Activated CD4-positive, alpha-beta T cell treated with anti-CD3 and anti-CD28 coated beads, Interleukin-2, amount 50 U/mL, for 24 hours (primary cell): ENCODE measurements around the gene PPP4R4.
A peak's percentile ranks its signal among the peaks of the same experiment; 100 is the strongest.
"Not testable (repeated sequence)": the region's sequence is repeated elsewhere in the genome, so short reads cannot be mapped to it uniquely, and the experiment has no call there.

Source experiments
- DNase-seq, 2 donors: peaks; one replicate each; pipeline ENCODE4 v3.0.0-alpha.2; 2020; ENCODE audit warnings: low read depth in 1 of 2, low spot score in 1 of 2

The PPP4R4 gene

GRCh38 chr14:94143239-94143638 lies 30.9 kb upstream of the PPP4R4 start:
- DNase-seq = no peak

- no peak for DNase-seq
These were observed 30.4 kb upstream of the PPP4R4 start for GRCh38 chr14:94143711-94144110.

- DNase-seq = no peak
These were observed 29.4 kb upstream of the PPP4R4 start for GRCh38 chr14:94144765-94145164.

DNA sequence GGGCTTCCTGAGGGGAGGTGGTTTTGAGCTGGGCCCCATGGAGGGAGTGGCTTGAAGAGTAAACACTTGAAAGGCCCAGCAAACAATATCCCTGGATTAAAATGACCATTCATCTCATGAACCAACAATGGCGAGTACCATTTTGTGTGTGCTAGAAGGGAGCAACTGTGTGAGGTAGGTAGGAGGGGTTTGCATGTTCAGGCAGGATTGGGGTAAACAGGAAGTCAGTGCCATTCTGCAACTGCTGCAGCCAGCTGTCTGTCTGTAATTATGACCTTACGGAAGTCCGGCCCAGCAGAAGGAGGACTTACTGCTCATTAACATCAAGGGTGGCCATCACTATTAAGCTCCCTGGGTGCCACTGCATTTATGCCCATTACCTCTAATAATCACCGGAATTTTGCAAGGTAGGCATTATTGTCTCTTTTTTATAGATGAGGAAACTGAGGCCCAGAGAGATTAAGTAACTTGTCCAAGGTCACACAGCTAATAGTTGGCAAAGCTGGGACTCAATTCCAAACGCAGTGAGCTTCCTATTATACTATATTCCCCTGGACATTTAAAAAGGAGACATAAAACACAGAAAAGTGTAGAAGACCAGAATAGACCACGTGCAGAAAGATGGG lies 28.1 kb upstream of the PPP4R4 start:
- no peak for DNase-seq

DNA sequence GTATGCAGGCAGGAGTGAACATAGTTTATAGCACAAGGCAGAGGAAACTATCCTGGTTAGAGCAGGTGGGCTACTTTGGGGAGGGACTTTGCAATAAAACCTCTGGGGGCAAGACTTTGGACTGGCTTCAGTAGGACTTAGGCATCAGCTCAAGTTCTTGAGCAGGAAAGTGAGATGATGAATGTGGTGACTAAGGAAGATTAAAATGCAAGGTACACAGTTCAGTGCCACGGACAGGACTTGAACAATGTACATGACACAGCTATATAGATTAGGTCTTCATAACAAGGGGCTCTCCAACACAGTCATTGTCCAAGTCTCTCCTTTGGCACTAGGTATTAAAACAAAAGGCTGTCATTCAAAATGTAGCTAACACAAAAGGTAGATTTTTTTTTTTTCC lies 21.4 kb upstream of the PPP4R4 start:
- no peak for DNase-seq

DNA sequence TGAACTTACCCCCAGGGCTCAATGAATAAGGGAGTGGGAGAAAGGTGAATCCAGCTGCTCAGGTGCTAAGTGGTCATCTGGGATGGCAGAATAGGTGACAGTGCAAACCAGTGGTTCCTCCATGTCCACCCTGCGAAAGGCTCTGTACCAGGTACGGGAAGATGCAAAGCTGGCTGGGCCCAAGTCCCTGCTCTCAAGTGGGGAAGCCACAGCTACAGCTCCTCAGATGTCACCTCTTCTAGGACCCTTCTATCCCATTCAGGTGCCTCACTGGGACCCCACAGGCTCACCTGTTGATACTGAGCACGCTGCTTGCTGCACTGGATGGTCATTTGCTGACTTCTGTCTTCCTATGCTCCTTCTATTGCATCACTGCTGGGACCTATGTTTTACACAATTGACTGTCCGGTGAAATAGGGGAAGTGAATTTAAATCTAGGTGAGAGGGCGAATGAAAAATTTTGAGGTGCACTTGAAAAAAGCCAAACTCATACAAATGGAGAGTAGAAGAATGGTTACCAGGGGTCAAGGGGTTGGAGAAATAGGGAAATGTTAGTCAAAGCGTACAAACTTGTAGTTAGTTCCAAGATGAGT lies 20.3 kb upstream of the PPP4R4 start:
- DNase-seq = no peak

- not testable (repeated sequence) for DNase-seq
These were observed 18.0 kb upstream of the PPP4R4 start for GRCh38 chr14:94156143-94156542.

DNA sequence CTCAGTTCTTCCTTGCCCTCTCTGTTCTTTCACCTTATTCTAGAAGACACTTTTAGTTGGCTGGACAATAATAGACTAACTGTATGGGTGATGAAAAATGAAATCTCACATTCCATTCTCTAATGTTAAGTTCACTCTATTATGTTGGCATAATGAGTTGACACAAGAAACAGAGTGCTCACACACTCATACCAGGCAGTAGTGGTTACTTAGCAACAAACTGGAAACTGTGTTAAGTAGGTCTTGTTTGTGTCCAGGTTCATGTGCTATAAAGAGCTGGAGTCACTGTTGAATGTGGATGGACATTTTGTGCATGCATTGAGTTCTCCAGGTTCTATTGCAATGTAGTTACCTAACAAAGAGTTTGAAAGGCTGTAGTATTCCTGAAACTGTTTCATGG lies 16.9 kb upstream of the PPP4R4 start:
- no peak for DNase-seq

DNA sequence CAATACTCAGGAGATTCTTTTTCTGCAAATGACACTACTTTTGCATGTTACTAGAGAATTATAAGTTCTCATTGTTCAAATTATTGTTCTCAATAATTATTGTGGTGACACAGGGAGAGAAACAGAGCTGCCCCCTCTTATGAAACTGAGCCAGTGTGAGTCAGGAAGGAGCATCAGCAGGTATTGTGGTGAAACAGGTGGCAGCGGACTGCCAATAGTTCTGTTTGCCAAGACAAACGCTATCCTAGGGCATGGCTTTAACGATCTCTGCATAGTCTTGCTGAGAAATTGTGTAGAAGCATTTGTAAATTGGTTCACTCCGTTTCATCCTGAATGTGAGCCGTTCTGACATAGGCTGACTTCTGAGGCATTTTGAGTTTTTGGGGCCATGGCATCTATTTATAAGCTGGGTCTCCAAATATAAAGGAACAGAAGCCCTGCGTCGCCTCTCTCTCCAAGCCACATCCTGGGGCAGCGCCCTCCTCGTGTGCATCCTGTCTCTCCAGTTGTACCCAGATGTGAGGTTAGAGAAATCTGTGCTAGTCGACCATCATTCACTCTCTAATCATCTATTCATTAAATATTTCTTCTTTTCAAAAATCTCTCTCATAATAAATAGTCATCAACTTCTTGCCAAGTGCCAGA lies 15.8 kb upstream of the PPP4R4 start:
- DNase-seq = no peak

GRCh38 chr14:94161058-94161457 lies 13.1 kb upstream of the PPP4R4 start:
- no peak for DNase-seq

DNA sequence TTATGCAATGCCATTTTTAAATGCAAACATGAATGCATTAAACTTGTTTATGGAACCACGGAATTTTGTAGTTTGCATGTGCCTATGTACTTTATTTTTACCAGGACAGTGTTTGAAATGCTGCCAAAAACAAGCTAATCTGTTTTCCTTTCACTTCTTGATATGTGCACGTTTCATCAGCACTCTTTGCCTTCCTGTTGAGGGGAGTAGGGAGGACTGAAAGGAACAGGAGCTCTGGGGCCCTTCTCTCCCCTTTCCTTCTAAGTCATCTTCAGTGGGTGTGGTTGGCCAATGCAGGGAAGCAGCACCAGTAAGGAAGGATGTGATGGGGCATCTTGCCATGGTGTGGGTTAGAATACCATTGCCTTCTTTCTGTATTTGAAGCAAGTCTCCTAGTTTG lies 12.1 kb upstream of the PPP4R4 start:
- no peak for DNase-seq

DNA sequence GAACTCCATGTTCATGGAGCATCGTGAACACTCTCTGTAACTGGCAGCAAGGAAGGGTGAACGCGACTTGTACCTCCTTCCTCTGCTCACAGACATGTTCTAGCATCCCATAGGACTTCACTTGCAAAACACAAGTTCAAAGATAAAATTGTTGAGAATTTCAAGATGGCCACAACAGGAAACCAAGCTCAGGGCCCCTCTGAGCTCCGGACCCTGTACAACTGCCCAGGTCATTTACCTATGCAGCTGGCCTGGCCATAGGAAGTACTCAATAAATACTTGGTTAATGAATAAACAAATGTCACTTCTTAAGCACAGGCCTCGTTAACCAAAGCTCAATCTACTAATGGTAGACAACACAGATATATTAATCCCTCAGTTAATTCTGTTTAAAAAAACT lies 11.7 kb upstream of the PPP4R4 start:
- no peak for DNase-seq

DNA sequence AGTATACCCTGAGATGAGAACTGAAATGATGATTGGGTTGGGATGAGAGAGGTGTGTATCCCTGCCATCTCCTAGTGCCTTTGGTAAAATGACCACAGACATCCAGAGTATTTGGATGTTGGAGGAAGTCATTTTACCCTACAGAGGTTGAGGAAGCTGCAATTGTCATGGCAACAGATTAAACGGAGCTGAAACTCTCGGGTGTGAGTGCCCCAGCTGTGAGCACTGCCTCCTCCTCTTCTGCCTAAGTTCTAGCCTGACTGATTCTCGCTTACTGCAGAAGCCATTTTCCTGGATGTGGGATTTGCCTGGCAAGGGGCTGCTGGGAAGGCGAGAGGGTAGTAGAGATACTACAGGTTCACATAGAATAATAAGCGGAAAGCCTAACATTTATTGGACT lies 10.3 kb upstream of the PPP4R4 start:
- DNase-seq = no peak

DNA sequence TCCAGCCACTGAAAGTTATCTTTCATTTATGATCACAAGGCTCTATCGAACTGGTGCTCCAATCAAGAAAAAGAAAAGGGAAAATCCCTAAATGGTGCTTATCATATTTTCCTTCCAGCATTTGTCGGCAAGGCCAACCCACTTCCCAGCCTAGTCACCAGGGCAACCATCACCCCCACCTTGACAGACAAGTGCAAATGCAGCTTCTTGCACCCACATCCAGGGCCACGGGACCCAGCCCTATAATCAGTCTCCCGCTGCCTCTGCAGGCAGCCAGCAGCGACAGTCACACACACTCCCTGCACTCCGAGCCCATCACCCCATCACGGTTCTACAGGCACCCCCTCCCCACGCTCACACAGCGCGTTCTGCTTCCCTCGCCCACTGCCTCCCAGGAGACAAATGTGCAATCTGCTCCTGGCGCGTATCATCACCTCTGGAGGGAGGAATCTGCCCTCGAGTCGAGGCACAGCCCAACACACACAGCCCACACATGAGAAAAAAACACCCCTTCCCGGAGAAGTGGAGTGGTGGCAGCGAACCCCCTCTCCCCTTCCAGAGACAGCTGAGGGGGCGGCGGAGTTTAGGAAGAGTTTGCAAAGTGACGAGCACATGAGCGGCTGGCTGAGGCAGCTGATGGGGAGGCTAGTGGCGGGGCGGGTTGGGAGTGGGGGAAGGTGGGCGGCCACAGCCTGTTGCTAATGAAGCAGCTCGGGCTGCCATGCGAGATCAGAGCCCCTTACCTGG lies 9.3 kb upstream of the PPP4R4 start:
- DNase-seq = peak in 1 of 2 donors; percentile 31

DNA sequence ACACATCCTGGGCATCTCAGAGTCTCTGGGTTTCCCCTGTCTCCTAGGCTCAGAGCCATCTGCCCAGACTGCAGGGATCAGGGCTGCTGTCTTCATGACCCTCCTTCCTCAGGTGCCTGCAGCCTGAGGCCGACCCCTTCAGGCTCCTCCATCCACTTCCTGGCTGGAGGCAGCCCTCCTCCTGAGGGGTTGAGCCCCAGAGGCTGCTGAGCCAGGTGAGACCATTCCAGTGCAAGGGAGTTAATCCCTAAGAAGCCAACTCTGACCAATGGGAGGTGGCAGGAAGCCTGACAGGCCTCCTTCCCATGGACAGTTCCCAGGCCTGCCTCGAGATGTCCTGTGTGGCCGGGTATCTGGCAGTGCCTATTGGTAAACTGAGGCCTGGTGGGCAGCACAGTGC lies 8.4 kb upstream of the PPP4R4 start:
- DNase-seq = no peak

DNA sequence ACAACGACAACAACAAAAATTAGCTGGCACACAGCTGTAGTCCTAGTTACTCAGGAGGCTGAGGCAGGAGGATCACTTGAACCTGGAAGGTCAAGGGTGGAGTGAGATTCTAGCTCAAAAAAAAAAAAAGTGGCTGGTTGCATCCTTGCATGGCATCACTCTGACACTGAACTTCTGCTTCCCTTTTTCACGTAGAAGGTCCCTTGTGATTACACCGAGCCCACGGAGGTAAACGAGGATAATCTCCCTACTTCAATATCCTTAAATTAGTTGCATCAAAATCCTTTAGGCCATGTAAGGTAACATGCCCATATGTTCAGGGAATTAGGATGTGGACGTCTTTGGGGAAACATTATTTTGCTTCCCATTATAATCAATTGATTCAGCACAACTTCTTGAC lies 4.0 kb upstream of the PPP4R4 start:
- DNase-seq = no peak

DNA sequence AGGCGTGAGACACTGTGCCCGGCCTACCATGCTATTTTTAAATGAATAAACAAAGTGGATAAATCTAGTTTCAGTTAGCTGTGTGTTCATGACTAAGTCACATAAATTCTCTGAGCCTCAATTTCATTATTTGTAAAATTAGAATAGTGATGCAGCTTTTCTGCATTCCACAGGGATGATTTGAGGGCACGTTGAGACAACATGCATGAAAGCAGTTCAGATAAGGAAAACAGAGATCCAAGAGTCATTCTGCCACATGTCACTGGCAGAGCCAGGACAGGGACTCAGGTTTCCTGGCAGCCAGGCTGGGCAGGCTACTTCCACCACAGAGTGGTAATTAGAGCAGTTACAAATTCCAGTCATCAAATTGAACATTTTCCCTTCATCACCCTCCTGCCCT lies 2.9 kb upstream of the PPP4R4 start:
- DNase-seq = no peak

DNA sequence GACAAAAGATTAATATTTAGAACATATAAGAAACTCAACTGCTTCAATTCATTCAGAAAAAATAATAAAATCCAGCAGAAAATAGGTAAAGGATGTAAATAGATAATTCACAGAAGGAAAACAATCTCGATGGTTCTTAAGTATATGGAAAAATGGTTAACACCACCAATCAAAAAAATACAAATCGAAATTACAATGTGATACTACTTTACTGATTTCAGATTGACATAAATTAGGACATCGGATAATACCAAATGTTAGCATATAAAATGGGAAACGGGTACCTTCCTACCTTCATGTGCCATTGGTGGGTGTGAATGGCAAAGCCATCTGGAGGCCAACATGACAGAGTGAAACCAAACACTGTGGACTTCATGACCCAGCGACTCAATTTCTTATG lies 1.6 kb upstream of the PPP4R4 start:
- no peak for DNase-seq

DNA sequence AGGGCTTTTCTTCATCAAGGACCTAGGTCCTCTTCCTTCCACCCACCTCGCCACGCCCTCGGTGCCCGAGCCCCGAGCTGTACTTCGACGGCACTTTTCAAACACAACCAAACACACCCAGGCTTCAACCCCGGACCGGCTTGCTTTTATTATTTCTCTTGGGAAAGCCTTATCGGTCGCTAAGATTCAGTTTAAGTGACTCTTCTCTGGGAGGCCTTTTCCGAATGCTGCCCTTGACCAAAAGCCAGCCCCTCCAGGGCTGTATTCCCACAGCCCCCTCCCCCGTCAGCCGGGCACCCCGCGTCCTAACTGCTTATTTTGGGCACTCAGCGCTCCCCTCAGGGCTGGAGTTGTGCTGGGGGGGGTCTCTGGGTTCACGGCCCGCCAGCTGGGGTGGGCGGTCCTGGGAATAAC lies 644 bp upstream of the PPP4R4 start:
- no peak for DNase-seq

GRCh38 chr14:94174604-94175010 lies 485 bp downstream of the PPP4R4 start:
- no peak for DNase-seq

DNA sequence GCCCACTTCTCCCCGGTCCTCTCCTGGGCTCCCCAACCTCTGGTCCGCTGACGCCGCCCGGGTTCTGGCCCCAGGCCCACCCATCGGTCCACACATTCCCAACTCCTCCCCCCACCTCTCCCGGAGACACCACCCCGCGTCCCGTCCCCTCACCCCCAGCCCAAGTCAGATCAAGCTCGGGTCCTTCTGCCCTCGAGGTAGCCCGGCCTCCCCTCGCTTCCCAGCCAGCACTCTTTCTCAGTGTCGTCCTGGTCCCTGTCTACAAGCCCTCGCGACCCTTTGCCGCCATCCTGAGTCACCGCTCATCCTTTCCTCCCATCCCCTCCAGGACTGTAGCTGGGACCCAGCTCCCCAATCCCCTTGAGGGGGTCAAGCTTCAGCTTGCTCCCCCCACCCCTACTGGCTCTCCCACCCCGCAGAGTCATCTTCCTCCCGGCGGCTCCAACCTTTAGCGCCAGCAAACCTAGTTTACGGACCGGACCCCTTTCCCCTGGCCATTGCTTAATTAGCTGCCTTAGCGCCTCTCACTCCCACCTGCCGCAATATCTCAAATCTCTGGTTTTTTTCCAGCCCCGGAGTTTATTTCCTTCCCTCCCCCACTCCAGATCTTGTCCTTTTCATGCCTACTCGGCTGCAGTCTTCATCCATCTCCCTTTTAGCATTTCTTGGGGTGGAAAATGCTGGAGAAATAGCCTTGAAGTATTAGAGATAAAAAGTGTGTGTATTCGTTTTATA lies 1.1 kb downstream of the PPP4R4 start:
- DNase-seq = no peak
